GM19395 (cell line): ENCODE results near the gene FILIP1.

Source experiments
- ATAC-seq: cut with Tn5 transposase; IDR thresholded peaks from one replicate; pipeline ENCODE4 v1.9.1; 2021; ENCODE audit warnings: mild to moderate bottlenecking, moderate library complexity; ENCODE audit not compliant: unreplicated experiment

The FILIP1 gene, protein sequence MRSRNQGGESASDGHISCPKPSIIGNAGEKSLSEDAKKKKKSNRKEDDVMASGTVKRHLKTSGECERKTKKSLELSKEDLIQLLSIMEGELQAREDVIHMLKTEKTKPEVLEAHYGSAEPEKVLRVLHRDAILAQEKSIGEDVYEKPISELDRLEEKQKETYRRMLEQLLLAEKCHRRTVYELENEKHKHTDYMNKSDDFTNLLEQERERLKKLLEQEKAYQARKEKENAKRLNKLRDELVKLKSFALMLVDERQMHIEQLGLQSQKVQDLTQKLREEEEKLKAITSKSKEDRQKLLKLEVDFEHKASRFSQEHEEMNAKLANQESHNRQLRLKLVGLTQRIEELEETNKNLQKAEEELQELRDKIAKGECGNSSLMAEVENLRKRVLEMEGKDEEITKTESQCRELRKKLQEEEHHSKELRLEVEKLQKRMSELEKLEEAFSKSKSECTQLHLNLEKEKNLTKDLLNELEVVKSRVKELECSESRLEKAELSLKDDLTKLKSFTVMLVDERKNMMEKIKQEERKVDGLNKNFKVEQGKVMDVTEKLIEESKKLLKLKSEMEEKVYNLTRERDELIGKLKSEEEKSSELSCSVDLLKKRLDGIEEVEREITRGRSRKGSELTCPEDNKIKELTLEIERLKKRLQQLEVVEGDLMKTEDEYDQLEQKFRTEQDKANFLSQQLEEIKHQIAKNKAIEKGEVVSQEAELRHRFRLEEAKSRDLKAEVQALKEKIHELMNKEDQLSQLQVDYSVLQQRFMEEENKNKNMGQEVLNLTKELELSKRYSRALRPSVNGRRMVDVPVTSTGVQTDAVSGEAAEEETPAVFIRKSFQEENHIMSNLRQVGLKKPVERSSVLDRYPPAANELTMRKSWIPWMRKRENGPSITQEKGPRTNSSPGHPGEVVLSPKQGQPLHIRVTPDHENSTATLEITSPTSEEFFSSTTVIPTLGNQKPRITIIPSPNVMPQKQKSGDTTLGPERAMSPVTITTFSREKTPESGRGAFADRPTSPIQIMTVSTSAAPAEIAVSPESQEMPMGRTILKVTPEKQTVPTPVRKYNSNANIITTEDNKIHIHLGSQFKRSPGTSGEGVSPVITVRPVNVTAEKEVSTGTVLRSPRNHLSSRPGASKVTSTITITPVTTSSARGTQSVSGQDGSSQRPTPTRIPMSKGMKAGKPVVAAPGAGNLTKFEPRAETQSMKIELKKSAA (N-terminal part only)

GRCh38 chr6:75493400-75494064 is at the start of gene FILIP1:
TSS of gene FILIP1 (minus strand) at chr6:75493800. CDS start at chr6:75414972, 78,828 bp downstream.
- no peak for ATAC-seq

DNA sequence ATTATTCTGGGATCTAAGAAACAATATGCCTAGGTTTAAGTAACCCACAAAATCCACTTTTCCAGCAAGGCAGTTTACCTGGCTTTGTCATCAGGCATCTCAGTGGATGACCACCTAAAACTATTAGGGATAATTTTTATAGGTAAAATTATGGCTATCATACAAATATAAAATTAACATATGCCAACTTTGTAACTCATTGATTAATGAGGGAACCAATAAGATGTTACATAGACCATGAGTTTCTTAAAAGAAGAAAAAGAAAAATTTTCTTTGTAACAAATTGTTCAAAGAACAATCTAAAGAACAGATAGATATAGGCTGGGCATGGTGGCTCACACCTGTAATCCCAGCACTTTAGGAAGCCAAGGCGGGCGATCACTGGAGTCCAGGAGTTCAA is 49.7 kb upstream of the FILIP1 start:
- ATAC-seq = no peak

DNA sequence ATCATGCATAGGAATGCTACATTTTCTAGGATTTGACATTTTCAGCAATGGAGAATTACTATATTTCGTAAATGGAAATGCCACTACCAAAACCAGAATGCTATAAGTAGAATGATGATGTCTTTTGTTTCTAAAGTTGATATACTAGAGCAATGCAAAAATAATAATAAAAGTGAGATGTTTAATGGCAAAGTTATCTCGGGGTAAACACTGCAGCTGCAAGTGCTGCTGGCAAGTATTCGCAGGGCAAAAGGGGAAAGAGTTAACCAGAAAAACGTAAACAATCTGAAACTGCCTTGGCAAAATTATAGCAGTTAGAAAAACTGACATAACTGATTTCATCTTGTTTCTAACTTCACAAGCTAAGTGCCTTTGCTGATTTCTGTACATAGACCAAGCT is 45.5 kb upstream of the FILIP1 start:
- no peak for ATAC-seq

DNA sequence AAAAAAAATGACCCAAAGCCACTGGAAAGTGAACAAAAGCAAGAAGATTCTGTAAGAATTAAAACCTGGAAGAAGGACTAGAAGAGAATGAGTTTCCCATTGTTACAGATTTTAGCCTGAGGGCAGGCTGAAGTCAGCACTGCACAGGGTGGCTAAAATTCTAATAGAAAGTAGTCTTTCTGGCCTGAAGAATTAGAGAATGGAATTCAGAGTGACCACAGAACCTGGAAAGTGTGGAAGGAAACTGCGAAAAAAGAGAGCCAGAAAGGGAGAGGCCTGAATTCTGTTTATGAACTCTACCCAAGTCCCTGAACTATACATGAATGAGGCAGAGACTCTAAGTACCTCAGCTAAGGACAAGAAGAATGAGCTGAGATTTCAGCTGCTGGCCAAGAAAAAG is 38.9 kb upstream of the FILIP1 start:
- ATAC-seq = no peak

GRCh38 chr6:75531174-75531573 is 37.6 kb upstream of the FILIP1 start:
- ATAC-seq = no peak

- ATAC-seq = no peak
Observed at GRCh38 chr6:75530696-75531095, 37.1 kb upstream of the FILIP1 start.

- ATAC-seq = no peak
Observed at GRCh38 chr6:75528423-75528822, 34.8 kb upstream of the FILIP1 start.

DNA sequence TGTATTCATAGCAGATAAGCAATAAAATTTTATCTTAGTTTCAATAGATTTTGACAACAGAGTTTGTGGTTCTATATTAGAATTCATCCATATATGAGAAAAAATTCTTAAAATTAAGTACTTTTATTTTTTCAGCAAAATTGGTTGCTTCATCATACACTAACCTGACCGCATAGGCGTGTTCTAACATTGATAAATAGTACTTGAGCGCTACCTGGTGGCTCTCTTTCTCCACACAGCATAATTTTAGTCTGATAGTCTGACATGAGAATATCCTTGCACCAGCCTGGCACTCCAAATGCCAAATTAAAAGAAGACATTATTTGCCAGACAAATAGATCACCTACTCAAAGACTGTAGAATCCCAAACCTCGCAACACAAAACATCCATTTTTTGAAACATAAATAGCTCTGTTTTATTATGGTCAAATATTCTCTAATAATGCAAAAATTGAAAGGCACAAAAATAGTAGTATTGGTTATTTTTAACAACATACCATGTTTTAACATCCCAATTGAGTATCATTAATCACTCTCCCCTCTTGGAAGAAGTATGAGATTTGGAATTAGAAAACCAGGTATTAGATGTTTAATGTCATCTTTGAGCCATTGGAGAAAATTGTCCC is 33.0 kb upstream of the FILIP1 start:
- ATAC-seq = peak; percentile 93

GRCh38 chr6:75525682-75526081 is 32.1 kb upstream of the FILIP1 start:
- ATAC-seq = no peak

DNA sequence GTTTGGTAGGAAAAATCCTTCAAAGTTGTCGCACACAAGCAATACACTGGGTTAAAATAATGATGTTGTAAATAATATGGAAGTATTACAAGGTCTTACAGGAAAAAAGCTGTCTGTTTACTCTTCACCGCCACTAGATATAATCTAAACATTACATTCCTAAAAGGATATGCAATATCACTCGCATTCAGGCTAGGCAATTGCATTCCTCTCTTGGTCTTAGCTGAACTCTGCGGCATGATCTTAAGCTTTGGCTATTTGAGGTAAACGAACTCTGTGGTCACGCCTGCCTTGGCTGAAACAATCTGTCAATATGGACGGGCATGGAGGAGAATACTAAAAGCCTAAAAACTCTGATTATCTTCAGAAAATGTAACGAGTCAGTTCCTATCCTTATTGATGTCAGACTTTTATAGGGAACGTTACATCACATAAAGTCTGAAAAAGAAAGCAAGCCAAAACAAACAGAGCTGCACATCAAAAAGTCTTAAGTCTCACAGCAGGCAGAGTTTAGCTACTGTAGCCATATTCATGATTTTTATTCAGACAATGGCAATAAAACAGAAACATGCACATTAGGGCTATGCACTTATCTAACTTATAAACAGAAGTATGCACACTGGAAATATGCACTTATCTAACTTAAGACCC is 30.8 kb upstream of the FILIP1 start:
- ATAC-seq = no peak

DNA sequence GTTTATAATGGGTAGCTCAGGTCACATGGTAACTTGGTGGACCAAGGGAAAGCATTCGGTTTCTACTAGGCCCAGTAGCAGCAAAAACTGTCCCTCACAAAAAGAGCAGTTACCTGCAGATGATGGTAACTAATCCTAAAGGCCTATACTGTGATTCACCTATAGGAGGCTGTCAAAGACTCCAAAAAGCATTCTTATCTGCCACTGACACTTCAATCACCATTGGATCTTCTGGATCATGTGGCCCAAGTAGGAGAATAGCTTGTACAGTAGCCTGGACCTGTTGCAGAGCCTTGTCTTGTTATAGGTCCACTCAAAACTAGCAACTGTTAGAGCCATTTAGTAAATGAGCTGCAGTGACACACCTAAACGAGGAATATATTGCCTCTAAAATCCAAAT is 23.2 kb upstream of the FILIP1 start:
- no peak for ATAC-seq

- no peak for ATAC-seq
Observed at GRCh38 chr6:75512591-75512990, 19.0 kb upstream of the FILIP1 start.

GRCh38 chr6:75505424-75505823 is 11.8 kb upstream of the FILIP1 start:
- ATAC-seq = no peak

DNA sequence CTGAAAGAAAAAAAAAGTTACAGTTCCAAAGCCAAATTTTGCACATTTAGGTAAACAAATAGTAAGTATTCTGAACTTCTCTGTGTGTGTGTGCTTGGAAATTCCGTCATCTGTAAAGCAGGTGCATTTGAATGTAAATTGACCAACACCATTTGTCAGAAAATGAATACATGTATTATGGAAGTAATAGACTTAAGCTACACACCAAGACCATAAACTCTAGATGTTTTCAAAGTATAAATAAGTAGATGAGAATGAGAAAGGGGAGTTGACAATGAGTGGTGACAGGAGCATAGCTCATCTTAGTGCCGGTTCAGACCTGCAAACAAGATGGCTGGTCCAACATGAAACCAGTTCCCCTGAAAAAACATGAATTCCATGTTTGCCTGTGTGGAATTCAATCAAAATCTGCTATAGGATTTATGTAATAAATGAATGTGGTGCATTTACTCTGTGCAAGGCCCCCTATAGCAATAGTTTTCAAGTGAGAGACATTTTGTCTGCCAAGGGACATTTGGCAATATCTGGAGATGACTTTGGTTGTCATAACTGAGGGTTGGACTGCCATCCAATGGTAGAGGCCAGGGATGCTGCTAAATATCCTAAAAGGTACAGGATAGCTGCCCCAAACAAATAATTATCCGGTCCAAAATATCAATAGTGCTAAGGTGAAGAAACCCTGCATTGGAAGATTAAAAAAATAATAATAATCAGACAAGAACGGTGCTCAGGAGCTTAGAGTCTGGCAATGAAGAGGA is 11.0 kb upstream of the FILIP1 start:
- no peak for ATAC-seq

DNA sequence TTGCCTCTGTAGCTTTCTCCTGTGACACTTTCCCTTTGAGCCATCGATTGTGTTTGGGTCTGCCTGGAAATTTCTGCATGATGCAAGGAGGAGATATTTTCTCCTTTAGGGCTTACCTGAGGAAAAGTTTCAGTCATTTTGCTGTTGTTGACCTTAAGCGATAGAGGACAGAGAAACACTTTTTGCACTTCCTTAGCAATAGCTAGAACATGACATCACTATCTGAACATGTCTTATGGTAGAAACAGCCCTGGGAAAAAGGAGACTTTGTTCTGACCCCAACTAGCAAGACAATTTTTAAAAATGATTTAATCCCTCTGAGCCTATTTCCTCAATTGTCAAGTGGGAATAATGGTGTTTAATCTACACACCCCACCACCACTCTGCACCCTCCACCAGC is 9.7 kb upstream of the FILIP1 start:
- no peak for ATAC-seq

GRCh38 chr6:75502884-75503283 is 9.3 kb upstream of the FILIP1 start:
- ATAC-seq = no peak

DNA sequence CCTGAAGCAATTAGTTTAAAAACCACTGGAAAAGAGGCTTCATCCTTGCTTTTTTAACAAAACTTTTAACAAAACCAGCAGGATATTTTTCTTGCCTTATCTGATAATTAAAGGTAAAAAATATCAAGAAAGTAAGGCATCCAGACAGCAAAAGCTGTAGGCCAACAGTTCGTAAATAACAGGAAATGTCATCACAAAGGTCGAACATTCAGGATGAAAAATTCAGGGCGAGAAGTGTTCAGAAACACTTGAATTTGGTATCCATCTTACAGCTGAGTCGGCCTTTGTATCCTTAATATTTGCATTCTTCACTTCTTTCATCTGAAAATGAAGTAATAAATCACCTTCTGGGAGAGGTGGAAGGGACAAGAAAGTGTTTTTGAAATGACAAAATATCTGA is 8.2 kb upstream of the FILIP1 start:
- ATAC-seq = no peak

GRCh38 chr6:75499640-75500039 is 6.0 kb upstream of the FILIP1 start:
- ATAC-seq = no peak

DNA sequence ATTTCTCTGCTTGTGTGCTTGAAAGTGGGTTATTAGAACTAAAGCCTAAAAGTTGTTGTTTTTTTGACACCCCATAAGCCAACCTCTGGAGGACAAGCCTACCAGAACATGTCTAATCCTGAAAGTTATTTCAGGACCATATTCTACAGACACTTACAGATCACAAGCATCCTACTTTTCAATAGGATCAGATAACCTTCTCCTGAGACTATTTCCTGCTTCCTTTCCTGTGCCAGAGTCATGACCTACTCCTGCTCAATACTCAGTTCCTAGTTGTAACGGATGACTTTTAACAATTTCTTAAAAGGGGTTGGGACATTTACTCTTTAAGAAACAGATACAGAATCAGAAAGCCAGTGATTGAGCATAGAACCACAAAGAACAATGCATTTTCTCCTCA is 5.3 kb upstream of the FILIP1 start:
- no peak for ATAC-seq
